Activated CD8-positive, alpha-beta T cell treated with anti-CD3 and anti-CD28 coated beads for 36 hours (primary cell): Measurements from ENCODE around the gene EXOC4. TPM values are rescaled to one million over a fixed set of nuclear protein-coding genes. Genes with fewer than 3 reads are reported as not detected.
"Not testable (repeated sequence)": the region's sequence is repeated elsewhere in the genome, so short reads cannot be mapped to it uniquely, and the experiment has no call there.

Experiments used
- ATAC-seq: fragments of 200-7000 bp; cut with Tn5 transposase; one replicate; pipeline ENCODE4 v1.10.0; 2021; ENCODE audit warnings: mild to moderate bottlenecking, moderate library complexity
- CTCF ChIA-PET: fragments of 350-600 bp; sonication (Branson Sonifier 250); formaldehyde crosslinking; loops from one replicate; lab custom pipeline; 2021; ENCODE audit warnings: antibody characterized with exemption; lab: Charles Lee
- POLR2A ChIA-PET: fragments of 350-600 bp; sonication (Branson Sonifier 250); formaldehyde crosslinking; loops from one replicate; lab custom pipeline; 2021; ENCODE audit warnings: antibody characterized with exemption; lab: Charles Lee
- DNase-seq: peaks from one replicate; pipeline ENCODE4 v3.0.0-alpha.2; 2020
- H3K27ac Mint-ChIP-seq: one replicate; pipeline ENCODE4 v1.8.0; 2021; ENCODE audit warnings: mild to moderate bottlenecking, mixed read lengths
- H3K27me3 Mint-ChIP-seq: one replicate; pipeline ENCODE4 v1.8.0; 2021; ENCODE audit warnings: mixed read lengths
- H3K36me3 Mint-ChIP-seq: one replicate; pipeline ENCODE4 v1.8.0; 2021; ENCODE audit warnings: low read depth, mixed read lengths
- H3K4me1 Mint-ChIP-seq: one replicate; pipeline ENCODE4 v1.8.0; 2021; ENCODE audit warnings: low read depth, mixed read lengths
- H3K4me3 Mint-ChIP-seq: one replicate; pipeline ENCODE4 v1.8.0; 2021; ENCODE audit warnings: mild to moderate bottlenecking, moderate library complexity, mixed read lengths
- H3K9me3 Mint-ChIP-seq: one replicate; pipeline ENCODE4 v1.8.0; 2021; ENCODE audit warnings: mixed read lengths
- intact Hi-C: fragments of 100-400 bp; cut with micrococcal nuclease; formaldehyde crosslinking; loops from one replicate; pipeline ENCODE4 v1.10.0; 2022
- total RNA-seq, 2 experiments: library from RNA; stranded (reverse); gene quantifications; one replicate each; pipeline ENCODE4 v1.2.3, GENCODE V29; 2021
- TF ChIP-seq, protein P1 (sequence below): fragments of 200-600 bp; IDR thresholded peaks from one replicate; pipeline ENCODE4 v1.8.0; 2022; ENCODE audit warnings: antibody characterized with exemption, mild to moderate bottlenecking

The EXOC4 gene
- total RNA-seq, 2 experiments from 2014 or later: 54.1 to 61.7 TPM

- no peaks in the 10 kb centered on the region for H3K4me1 Mint-ChIP-seq
These were observed 820.4 kb downstream of the EXOC4 start for GRCh38 chr7:134073276-134073675.

DNA sequence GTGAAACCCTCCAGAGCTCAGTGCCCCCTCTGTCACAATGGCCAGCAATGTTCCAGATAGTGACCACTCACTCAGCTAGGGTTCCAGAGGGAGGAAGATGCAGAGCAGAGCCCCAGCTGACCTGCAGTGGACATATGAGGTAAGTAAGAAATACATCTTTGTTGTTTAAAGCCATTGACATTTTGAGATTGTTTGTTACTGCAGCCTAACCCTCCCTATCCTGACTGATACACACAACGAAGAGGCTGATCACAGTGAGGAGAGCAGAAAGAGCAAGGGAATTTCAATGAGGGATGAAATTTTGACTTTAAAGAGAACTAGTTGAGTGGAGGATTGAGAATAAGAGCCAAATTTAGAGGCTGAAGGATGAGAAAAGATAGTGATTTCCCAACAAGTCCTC is 822.9 kb downstream of the EXOC4 start:
- no peaks in the 10 kb centered on the region for H3K27me3 Mint-ChIP-seq
- H3K4me1 Mint-ChIP-seq: no peaks in the 10 kb centered on the region
- no peak overlapping the region for H3K4me3 Mint-ChIP-seq
- peaks cover 12% of the 10 kb centered on the region for H3K36me3 Mint-ChIP-seq
- ATAC-seq (no peak), DNase-seq (no peak)
- ChIA-PET CTCF (no interaction called here), POLR2A (no interaction called here)
- peaks cover 6% of the 10 kb centered on the region for H3K9me3 Mint-ChIP-seq
- intact Hi-C loops: no loop called here
- no peak overlapping the region for H3K27ac Mint-ChIP-seq
- TF ChIP-seq, protein P1, sequence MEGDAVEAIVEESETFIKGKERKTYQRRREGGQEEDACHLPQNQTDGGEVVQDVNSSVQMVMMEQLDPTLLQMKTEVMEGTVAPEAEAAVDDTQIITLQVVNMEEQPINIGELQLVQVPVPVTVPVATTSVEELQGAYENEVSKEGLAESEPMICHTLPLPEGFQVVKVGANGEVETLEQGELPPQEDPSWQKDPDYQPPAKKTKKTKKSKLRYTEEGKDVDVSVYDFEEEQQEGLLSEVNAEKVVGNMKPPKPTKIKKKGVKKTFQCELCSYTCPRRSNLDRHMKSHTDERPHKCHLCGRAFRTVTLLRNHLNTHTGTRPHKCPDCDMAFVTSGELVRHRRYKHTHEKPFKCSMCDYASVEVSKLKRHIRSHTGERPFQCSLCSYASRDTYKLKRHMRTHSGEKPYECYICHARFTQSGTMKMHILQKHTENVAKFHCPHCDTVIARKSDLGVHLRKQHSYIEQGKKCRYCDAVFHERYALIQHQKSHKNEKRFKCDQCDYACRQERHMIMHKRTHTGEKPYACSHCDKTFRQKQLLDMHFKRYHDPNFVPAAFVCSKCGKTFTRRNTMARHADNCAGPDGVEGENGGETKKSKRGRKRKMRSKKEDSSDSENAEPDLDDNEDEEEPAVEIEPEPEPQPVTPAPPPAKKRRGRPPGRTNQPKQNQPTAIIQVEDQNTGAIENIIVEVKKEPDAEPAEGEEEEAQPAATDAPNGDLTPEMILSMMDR: no peak

More at GRCh38 chr7:134073276-134073675, 820.4 kb downstream of the EXOC4 start:
- peaks cover 16% of the 10 kb centered on the region for H3K36me3 Mint-ChIP-seq
- H3K27ac Mint-ChIP-seq: no peak overlapping the region
- no peaks in the 10 kb centered on the region for H3K27me3 Mint-ChIP-seq
- ChIA-PET POLR2A (no interaction called here), CTCF (no interaction called here)
- TF ChIP-seq, protein P1: no peak
- no peak overlapping the region for H3K4me3 Mint-ChIP-seq
- ATAC-seq: no peak
- intact Hi-C loops: no loop called here
- DNase-seq: no peak
- H3K9me3 Mint-ChIP-seq: peaks cover 6% of the 10 kb centered on the region

DNA sequence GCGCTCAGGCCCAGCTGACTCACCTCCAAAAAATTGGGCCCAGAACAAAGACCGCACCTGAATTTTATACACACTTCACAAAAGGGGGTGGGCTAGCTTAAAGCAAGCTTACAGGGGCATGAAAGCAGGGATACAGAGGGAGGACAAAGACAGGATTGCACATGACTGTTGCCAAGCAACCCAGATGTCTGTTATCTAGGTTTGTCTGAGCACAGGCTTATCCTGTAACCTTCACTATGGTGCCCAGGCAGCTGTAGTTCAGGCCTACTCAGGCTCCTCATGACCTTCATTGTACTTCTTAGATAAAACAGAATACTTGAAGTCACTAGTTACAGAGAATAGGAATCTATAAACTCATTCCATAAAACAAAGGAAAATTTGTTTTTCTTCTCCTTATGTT is 824.7 kb downstream of the EXOC4 start:
- intact Hi-C loops: not testable (repeated sequence)

GRCh38 chr7:134078991-134079390 is 826.1 kb downstream of the EXOC4 start:
- ChIA-PET CTCF (no interaction called here), POLR2A (no interaction called here)
- Mint-ChIP-seq H3K4me3 (no peak overlapping the region), H3K4me1 (no peaks in the 10 kb centered on the region), H3K27me3 (no peaks in the 10 kb centered on the region), H3K27ac (no peak overlapping the region), H3K9me3 (peaks cover 6% of the 10 kb centered on the region), H3K36me3 (peaks cover 12% of the 10 kb centered on the region)
- TF ChIP-seq, protein P1: no peak
- intact Hi-C loops: no loop called here
- ATAC-seq: no peak
- DNase-seq: no peak

More for the DNA sequence above, 824.7 kb downstream of the EXOC4 start:
- ATAC-seq, H3K27me3 Mint-ChIP-seq, POLR2A ChIA-PET, DNase-seq, H3K4me1 Mint-ChIP-seq, H3K4me3 Mint-ChIP-seq, H3K27ac Mint-ChIP-seq, H3K9me3 Mint-ChIP-seq, CTCF ChIA-PET: not testable (repeated sequence)
- peaks cover 12% of the 10 kb centered on the region for H3K36me3 Mint-ChIP-seq

GRCh38 chr7:134081695-134082094 is 828.8 kb downstream of the EXOC4 start:
- TF ChIP-seq, protein P1: no peak
- Mint-ChIP-seq H3K36me3 (no peaks in the 10 kb centered on the region), H3K4me1 (no peaks in the 10 kb centered on the region), H3K27ac (no peak overlapping the region), H3K9me3 (no peaks in the 10 kb centered on the region), H3K4me3 (no peak overlapping the region), H3K27me3 (no peaks in the 10 kb centered on the region)
- POLR2A ChIA-PET: no interaction called here
- no peak for DNase-seq
- CTCF ChIA-PET: no interaction called here
- no peak for ATAC-seq
- intact Hi-C loops: no loop called here
